GM10847 (cell line): ENCODE results near the gene FAM110A.
A peak's percentile ranks its signal among the peaks of the same experiment; 100 is the strongest.

ENCODE experiments used
- POLR2A ChIP-seq: IDR thresholded peaks from 2 replicates; pipeline ENCODE4 v1.6.1; 2011; ENCODE audit not compliant: insufficient read length; ENCODE audit errors: extremely low read depth

FAM110A gene

GRCh38 chr20:833450-834150 lies at the start of gene FAM110A:
FAM110A (plus strand) TSS chr20:833715; CDS start chr20:844805, 11,090 bp downstream.
- TF ChIP-seq POLR2A: peak; percentile 48

DNA sequence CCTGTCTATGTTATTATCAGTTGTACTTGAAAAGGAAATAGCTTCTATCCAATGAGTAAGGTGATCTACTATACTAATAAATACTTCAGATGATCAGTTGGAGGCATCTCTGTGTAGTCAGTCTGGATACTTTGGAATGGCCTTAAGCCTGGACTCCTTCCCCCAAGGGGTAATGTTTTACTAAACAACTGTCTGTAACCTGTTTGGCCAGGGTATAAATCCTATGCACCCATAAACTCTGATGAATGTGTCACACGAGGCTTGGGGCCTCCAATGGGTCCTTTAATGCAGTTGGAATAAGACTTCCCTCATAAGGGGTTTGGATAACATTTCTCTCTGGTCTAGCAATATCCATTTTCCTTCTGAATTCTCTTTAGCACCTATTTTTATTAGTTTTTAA lies 45.7 kb upstream of the FAM110A start:
- TF ChIP-seq POLR2A: no peak

GRCh38 chr20:791056-791455 lies 42.5 kb upstream of the FAM110A start:
- no peak for TF ChIP-seq POLR2A

DNA sequence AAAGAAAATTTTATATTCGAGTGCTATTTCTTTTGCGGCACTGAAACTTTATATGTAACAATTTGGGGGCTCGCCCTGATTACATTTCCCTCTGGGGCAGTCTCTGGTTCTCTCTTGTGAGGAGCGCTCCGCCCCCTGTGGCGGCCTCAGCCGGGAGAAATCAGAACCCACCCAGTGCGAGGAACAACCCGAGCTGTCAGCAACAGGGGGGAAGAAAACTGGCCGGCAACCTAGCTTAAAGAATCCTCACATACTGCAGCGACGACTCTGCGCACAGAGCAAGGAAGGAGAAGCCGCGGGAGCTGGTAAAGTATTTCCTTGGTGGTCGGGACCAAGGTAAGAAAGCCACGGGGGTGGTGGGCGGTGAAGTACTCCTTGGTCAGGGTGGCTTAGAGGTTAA lies 41.3 kb upstream of the FAM110A start:
- no peak for TF ChIP-seq POLR2A

DNA sequence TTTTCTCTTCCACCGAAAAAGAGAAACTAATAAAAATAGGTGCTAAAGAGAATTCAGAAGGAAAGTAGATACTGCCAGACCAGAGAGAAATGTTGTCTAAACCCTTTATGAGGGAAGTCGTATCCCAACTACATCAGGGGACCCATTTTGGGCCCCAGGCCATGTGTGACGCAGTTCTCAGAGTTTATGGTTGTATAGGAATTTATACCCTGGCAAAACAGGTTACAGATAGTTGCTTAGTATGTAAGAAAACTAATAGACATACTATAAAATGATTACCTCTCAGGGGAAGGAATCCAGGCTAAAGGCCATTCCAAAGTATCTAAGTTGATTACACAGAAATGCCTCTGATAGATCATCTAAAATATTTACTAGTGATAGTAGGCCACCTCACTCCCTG lies 36.6 kb upstream of the FAM110A start:
- TF ChIP-seq POLR2A: no peak

GRCh38 chr20:801678-802077 lies 31.8 kb upstream of the FAM110A start:
- TF ChIP-seq POLR2A: no peak

DNA sequence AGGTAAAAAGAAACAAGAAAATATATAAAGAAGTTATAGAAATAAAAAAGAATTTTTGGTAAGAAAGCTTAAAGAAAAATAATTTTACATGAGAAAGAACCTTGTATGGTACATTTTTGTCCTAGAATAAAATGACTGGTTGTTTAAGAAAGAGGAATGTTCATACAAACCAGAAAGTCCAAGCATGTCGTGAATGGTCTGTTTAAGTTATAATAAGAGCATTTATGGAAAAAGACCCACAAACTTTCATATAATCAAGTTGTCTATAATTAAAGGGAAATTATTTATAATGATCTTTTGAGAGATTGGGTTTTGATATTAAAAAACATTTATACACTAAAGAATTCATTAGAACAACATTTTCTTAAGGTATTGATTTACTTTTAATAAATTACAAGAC lies 27.8 kb upstream of the FAM110A start:
- no peak for TF ChIP-seq POLR2A

- TF ChIP-seq POLR2A: no peak
These were observed 20.1 kb upstream of the FAM110A start for GRCh38 chr20:813390-813789.

DNA sequence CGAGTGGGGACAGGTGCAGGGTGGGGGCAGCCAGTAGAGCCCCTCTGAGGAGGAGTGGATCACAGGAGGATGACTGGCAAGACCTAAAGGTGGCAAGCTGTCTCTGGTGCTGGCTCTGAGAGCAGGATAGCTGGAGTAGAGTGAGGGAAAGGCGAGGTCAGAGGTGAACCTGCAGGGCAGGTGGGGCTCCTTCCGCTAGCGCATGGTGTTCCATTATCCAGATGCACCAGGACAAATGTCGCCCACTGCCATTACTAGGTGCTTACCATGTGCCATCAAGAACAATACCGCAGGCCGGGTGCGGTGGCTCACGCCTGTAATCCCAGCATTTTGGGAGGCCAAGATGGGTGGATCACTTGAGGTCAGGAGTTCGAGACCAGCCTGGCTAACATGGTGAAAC lies 18.3 kb upstream of the FAM110A start:
- no peak for TF ChIP-seq POLR2A

GRCh38 chr20:815914-816606 lies 17.5 kb upstream of the FAM110A start:
- TF ChIP-seq POLR2A: no peak

DNA sequence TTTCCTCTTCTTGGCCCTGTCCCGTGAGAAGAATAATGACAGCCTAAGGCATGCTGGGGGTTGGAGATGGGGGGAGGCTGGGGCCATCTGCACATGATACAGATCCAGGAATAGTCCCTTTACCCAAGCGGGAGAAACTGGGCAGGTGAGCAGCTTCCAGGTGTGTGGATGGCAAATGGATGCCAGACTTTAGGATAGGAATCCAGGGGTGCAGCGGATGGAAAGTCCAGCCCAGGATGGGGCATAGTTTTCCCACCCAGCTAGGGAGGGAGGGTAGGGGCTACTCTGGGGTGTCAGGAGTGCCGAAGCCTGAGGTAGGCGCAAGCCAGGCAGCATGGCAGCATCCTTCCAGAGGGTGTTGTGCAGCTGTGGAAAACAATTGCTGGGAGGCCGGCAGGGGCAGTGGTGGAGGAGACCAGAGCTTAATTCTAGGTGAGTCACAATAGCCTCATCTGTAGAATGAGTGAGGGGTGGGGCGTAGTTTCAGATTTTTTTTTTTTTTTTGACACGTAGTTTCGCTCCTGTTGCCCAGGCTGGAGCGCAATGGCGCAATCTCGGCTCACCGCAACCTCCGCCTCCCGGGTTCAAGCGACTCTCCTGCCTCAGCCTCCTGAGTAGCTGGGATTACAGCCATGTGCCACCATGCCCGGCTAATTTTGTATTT lies 15.4 kb upstream of the FAM110A start:
- TF ChIP-seq POLR2A: no peak

GRCh38 chr20:819680-820322 lies 13.7 kb upstream of the FAM110A start:
- no peak for TF ChIP-seq POLR2A

DNA sequence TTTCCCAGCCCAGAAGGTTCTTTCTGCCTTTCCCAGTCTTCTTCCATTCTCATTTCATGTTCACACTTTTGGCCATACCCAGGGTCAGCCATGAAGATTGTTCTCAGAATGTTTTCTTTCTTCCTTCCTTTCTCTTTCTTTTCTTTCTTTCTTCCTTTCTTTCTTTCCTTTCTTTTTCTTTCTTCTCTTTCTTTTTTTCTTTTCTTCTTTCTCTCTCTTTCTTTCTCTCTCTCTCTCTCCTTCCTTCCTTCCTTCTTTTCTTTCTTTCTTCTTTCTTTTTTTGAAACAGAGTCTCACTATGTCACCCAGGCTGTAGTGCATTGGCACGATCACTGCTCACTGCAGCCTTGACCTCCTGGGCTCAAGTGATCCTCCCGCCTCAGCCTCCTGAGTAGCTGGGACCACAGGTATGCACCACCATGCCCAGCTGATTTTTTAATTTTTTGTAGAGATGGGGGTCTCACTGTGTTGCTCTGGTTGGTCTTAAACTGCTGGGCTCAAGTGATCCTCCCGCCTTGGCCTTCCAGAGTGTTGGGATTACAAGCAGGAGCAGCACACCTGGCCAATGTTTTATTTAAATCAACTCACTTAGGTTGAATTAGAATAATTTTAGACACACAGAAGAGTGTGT lies 13.1 kb upstream of the FAM110A start:
- TF ChIP-seq POLR2A: no peak

GRCh38 chr20:821046-821730 lies 12.3 kb upstream of the FAM110A start:
- no peak for TF ChIP-seq POLR2A

DNA sequence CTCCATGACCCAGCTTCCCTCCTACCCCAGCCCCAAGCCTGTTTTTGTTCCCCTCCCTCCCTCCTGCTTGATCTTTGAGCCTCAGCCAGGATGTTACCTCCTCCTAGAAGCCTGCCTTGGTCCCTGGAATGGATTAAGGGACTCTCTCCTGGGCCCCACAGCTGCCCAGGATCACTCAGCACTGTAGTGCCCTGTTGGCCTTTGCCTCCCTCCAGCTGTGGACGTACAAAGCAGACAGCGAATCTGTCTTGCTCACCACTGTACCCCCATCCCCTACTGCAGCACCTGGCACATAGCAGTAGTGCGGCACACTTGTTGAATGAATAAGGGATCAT lies 11.8 kb upstream of the FAM110A start:
- TF ChIP-seq POLR2A: no peak
